NCI-H1694 (cell line): ENCODE results near the gene RSPH6A.

ENCODE experiments used
- DNase-seq: peaks from one replicate; lab custom pipeline; 2025; lab: John Stamatoyannopoulos, UW

The RSPH6A gene

DNA sequence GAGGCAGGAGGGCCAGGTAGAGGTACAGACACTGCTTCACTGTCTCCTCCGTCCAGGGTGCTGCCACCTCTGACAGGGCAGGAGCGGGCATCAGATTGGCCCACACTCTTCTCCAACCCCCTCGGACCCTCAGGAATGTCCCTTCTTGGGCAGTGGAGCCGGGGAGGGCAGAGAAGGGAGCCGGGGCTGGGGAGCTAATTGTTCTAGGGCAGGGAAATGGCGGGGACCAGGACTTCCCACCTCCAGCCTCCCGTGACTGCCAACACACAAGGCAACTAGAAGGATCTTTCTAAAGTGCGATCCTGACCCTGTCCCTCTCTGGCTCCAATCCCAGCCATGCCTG is 10.1 kb upstream of the RSPH6A start:
- no peak for DNase-seq

DNA sequence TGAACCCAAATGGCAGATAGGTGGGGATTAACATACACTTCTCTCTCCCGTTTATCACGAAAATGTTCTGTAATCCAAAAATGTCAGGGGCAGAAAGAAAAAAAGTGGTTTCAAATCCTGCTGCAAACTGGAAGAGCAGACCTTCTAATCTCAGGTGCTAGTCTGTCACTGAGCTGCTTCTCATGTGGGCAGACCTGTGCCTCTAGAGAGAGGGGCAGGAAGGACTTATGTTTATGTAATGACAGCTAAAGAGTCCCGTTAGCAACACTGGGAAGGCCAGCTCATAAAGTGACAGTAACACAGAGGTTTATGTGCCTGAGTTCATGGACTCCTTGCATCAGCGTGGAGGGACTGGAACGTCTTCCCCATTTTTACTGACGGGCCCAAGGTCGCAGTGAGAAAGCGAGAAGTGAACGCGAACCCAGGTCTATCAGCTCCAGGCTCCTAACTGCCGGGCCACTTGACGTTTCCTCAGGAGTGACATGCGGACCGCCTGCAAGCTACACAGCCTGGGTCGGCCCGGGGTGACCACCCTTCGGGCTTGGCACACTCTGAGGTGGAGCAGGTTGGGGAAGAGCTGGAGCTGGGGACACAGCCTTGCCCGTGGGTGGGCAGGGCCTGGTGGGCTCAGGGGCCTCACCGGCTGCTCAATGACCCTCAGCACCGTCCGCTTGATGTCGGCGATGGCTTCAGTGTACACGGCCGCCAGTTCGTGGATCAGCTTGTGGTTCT is 9.6 kb upstream of the RSPH6A start:
- DNase-seq, result no peak

DNA sequence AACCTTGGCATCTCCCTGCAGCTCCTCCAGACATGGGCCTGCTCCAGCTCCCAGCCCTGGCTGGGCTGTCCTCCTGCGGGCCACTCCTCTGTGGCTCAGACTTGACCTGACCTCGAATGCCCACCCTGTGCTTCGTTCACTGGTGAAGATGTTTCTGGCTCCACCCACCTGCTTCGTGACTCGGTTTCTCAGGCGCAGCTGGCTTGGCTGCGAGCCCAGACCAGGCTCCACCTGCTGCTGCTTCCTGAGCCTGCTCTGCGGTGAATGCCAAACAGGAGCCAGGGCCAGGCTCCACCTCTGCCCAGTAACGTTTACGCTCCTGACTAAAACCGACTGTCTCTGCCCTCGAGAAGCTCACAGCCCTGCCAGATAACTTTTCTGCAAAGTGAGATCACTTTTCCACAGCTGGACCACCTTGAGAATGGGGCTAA is 8.9 kb upstream of the RSPH6A start:
- DNase-seq, result peak; percentile 18

DNA sequence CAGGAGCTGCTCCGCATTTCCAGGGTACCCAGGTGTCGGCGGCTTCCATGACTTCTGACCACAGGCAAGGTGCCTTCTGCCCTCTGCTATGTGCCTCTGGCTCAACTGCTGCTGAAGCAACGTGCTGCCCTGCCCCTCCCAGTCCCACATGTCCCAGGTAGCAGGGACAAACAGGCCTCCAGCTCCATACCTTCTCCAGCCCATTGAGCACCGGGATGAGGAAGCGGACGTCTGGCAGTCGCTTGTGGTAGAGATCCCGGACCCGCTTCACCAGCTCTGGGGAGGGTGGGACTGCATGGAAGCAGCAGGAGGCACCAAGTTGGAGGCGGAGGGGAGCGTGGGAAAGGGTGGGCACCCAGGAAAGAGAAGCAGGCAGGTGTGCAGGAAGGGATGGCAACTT is 8.1 kb upstream of the RSPH6A start:
- no peak for DNase-seq

DNA sequence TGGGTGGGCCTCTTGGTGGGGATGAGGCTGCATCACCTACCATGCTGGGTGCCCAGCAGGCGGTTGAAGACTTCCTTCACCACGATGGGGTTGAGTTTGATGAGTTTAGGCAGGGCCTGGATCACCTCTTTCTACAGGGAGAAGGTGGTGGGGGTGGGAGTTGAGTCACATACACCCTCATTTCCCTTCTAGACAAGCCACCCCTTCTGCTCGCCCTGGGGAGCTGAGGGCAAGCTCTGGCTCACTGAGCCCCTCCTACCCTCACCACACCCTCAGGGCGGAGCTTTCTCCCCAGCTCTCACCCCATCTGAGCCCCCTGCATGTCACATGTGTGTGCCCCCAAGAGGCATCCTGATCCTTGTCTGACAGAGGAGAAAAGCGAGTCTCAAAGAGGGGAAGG is 7.6 kb upstream of the RSPH6A start:
- DNase-seq, result no peak

DNA sequence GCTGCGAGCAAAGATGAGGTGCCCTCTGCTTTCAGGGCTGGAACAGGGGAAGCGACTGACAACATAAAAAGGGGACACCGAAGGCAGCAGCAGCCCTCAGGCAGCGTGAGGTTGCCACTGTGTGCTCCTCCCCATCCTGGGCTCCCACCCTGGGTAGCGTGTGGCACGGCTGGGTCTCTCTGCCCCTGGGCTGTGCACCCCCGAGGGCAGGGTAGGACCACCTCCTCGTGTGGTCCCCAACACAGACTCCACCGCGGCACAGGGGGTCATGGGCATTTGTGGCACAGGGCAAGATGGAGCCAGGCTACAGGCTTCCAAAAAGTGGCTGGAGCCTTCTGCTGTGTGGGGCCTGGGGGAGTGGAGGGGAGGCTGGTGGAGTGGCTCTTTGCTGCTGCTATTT is 6.5 kb upstream of the RSPH6A start:
- DNase-seq, result no peak

DNA sequence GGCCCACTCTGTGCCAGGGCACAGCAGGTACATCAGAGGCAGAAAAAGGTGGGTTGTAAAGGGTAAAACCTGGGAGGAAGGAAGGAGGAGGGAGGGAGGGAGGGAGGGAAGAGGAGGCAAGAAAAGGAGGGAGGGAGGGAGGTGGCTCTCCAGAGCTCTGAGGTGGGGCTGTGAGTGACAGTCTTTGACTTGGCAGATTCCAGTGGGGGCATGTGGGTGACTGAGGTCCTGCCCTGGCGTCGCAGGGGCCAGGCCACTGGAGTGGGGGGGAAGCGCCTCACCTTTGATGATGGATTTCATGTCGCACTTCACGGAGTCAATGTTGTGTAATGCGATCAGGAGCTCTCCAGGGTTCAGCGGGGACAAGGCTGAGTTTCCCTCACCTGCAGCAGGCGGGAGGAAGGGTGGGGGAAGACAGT is 6.0 kb upstream of the RSPH6A start:
- no peak for DNase-seq

- DNase-seq, result no peak
Observed at GRCh38 chr19:45820413-45821102, 5.5 kb upstream of the RSPH6A start.

GRCh38 chr19:45819769-45820168 is 4.7 kb upstream of the RSPH6A start:
- no peak for DNase-seq

- DNase-seq, result no peak
Observed at GRCh38 chr19:45817725-45818301, 2.7 kb upstream of the RSPH6A start.

- DNase-seq, result peak; percentile 95
Observed at GRCh38 chr19:45817010-45817724, 2.1 kb upstream of the RSPH6A start.

DNA sequence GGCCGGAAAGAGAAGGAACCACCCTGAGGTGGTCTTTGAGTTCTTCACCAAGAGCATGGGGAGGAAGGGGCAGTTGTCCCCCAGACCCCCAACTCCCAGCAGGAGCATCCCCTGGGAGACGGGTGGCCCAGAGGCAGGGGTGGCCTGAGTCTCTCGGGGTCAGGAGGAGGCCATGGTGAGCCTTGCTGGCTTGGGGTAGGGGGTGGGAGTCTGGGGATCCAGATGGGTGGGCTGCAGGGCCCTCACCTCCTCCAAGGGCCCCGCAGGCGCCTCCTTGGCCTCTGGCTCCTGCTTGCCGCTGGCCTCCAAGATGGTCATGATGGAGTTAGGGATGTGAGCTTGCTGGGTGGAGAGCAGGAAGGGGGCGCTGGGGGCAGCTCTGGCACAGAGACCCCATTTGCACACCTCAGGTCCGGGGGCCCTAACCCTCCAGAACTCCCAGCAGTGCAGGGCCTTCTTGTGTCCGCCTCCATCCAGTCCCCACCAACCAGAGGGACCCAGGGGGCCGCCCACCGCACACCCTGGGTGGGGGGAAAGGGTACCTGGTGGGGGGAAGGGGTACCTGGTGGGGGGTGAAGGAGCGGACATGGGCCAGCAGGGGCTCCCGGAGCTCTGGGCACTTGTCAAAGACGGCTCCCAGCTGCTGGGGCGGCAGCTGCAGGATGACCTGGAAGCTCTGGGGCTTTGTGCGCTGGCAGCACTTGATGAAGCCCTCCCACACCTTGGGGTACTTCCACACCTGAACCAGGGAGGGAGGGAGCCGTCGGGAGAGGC is 1.3 kb upstream of the RSPH6A start:
- no peak for DNase-seq

GRCh38 chr19:45815481-45816216 is 541 bp upstream of the RSPH6A start:
- no peak for DNase-seq

DNA sequence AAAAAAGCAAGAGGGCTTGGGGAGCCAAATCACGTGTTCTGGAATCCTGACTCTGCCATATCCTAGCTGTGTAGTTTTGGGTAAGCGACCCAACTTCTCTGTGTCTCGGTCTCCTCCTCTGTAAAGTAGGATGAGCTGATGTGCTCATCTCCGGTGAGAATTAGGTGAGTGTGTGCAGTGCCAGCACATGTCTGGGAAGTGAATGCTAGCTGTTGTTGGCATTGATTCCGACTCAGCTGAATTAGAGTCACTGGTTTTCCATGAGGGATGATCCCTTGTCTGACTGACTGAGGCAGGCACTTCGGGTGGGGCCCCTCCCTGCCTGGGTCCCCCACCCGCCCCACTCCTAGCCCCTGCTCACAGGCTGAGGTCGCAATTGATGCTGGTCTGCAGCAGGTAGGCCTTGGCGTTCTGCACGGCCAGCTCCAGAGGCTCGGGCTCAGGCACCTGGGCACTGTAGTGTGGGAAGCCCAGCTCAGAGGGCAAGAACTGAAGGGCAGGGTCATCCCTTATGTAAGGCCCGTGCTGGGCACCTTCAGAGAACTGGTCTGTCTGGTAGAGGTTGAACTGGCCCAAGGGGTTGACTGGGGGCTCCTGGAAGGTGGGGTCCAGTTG is 835 bp downstream of the RSPH6A start:
- no peak for DNase-seq

- DNase-seq, result no peak
Observed at GRCh38 chr19:45812297-45812696, 2.8 kb downstream of the RSPH6A start.

DNA sequence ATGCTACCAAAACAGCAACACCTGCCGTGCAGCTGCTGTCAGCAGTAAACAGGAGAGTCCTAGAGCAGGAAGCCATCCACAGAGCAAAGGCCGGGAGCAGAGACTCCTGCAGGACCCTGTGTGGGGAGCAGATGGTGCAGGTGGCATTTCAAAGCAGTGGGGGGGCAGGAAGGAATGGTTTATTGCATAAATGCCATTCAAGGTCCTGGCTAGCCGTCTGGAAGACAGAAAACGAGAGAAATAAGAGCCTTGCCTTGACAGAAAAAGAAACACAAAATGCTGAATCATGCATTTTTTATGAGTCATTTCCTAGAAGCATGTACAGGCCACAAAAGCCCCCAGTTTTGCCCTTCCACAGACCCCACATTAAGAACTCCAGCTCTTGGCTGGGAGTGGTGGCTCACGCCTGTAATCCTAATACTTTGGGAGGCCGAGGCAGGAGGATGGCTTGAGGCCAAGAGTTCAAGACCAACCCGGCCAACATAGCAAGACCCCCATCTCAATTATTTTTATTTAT is 5.4 kb downstream of the RSPH6A start:
- no peak for DNase-seq

DNA sequence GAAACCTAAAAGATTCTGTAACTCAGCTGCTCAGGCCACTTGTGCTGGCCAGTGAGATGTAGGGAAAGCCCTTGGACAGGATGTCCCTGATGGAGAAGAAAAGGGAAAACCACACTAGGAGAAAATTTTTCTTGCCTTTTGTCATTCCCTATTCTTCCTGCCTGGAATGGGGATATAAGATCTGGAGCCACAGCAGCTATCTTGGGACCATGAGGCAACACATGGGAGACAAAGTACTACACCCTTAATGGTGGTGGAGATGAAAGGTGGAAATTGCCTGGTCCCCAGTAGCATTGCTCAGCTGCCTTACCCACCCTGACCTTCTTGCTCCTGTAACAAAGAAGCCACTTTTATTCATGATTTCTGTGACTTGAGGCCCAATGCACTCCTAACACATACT is 9.4 kb downstream of the RSPH6A start:
- DNase-seq, result no peak

GRCh38 chr19:45804959-45805230 is 10.2 kb downstream of the RSPH6A start:
- DNase-seq, result no peak

DNA sequence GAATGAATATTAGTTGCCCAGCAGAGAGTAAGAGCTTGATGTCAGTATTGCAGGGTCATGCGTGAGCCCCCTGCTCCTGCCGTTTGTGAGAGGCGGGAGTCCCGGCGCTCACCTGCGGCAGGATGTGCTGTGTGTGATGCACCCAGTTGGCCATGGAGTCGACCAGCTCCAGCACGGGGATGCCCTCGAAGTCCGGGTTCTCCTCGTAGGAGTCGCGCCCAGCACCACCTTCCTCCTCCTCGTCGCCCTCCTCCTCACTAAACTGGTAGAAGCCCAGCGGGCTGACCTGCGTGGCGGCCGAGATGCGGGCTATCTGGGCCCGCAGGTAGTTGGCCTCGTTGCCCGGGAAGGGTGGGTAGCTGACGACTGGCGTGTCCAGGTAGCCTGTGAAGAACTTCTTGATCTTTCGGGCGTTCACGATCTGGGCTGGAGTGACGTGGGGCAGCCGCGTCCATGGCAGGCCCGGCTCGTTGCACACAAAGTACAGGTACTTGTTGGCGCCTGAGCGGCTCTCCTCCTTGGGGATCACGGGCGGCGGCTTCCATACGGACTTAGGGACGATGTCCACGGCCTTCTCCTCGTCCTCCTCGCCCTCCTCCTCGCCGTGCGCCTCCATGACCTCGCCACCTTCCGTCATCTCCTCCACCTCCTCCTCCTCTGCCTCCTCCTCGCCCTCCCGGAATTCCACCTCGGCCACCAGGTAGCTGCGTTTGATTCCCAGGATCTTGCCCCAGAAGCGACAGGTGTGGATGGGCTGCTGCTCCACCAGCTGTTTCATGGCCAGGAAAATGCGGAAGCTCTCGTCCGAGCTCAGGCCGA is 10.8 kb downstream of the RSPH6A start:
- DNase-seq, result no peak

DNA sequence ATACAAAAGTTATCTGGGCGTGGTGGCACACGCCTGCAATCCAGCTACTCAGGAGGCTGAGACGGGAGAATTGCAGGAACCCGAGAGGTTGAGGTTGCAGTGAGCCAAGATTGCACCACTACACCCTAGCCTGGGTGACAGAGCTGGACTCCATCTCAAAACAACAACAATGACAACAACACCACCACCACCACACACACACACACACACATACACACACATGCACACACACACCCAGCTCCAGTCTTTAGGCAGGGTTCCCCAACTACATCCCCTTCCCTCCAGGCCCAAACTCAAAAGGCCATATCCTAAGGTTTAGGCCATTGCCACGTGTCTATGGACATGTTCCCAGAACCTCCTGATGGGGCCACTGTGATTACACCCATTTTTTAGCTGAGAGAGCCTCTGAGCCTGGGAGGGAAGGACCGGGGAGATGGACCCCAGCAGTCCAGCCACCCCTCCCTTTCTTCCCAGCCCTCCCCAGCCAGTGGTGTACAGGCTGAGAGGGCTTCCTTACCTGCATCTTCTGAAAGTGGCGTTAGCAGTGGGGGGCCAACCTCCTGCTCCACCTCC is 13.4 kb downstream of the RSPH6A start:
- DNase-seq, result no peak
